ENCODE results near the gene MID1IP1.

MID1IP1 gene

GRCh38 chrX:38760883-38761282, 40.4 kb upstream of the MID1IP1 start:
- H3K9me3 ChIP-seq (ENCODE audit: insufficient read depth, low read length), result no peaks in the 10 kb centered on the region
- H4K20me1 ChIP-seq (ENCODE audit: insufficient read depth, low read length), result no peaks in the 10 kb centered on the region
- H3K4me3 ChIP-seq (ENCODE audit: low read length), result no peak overlapping the region
- no peak overlapping the region for H3K27ac ChIP-seq (ENCODE audit: low read length)
- no peaks in the 10 kb centered on the region for H3K79me2 ChIP-seq (ENCODE audit: low read length)
- no peaks in the 10 kb centered on the region; the same call in 1 of the 2 replicates for H3K4me1 ChIP-seq (ENCODE audit: low read length)
- H3K9ac ChIP-seq (ENCODE audit: low read length), result no peak overlapping the region
- no peak overlapping the region for H3K4me2 ChIP-seq (ENCODE audit: low read length)
- no peak overlapping the region for H2AFZ ChIP-seq (ENCODE audit: low read depth, low read length)
- TF ChIP-seq CTCF (IDR thresholded peaks at IDR 0.05; ENCODE audit: low read depth, low read length), result no peak
- TF ChIP-seq EZH2phosphoT487 (IDR thresholded peaks at IDR 0.05; ENCODE audit: low read depth), result no peak
- no peaks in the 10 kb centered on the region for H3K36me3 ChIP-seq (replicated peaks; ENCODE audit: low read depth, low read length)
- no peaks in the 10 kb centered on the region for H3K27me3 ChIP-seq (ENCODE audit: low read depth, low read length)

- TF ChIP-seq EZH2phosphoT487 (IDR thresholded peaks at IDR 0.05; ENCODE audit: low read depth), result no peak
- peak; percentile 45 for TF ChIP-seq CTCF (IDR thresholded peaks at IDR 0.05; ENCODE audit: low read depth, low read length)
- no peaks in the 10 kb centered on the region for H4K20me1 ChIP-seq (ENCODE audit: insufficient read depth, low read length)
Observed at GRCh38 chrX:38768079-38768478, 33.2 kb upstream of the MID1IP1 start.

GRCh38 chrX:38770152-38770551, 31.1 kb upstream of the MID1IP1 start:
- H3K4me3 ChIP-seq (ENCODE audit: low read length), result no peak overlapping the region
- H3K36me3 ChIP-seq (replicated peaks; ENCODE audit: low read depth, low read length), result no peaks in the 10 kb centered on the region
- no peaks in the 10 kb centered on the region for H3K27me3 ChIP-seq (ENCODE audit: low read depth, low read length)
- no peak overlapping the region for H3K4me2 ChIP-seq (ENCODE audit: low read length)
- H3K79me2 ChIP-seq (ENCODE audit: low read length), result no peaks in the 10 kb centered on the region
- no peak overlapping the region for H3K27ac ChIP-seq (ENCODE audit: low read length)
- TF ChIP-seq CTCF (IDR thresholded peaks at IDR 0.05; ENCODE audit: low read depth, low read length) (no peak), EZH2phosphoT487 (IDR thresholded peaks at IDR 0.05; ENCODE audit: low read depth) (no peak)
- H3K9ac ChIP-seq (ENCODE audit: low read length), result no peak overlapping the region
- H2AFZ ChIP-seq (ENCODE audit: low read depth, low read length), result no peak overlapping the region
- H3K9me3 ChIP-seq (ENCODE audit: insufficient read depth, low read length), result no peaks in the 10 kb centered on the region
- no peaks in the 10 kb centered on the region for H3K4me1 ChIP-seq (ENCODE audit: low read length)
- no peaks in the 10 kb centered on the region for H4K20me1 ChIP-seq (ENCODE audit: insufficient read depth, low read length)

More at GRCh38 chrX:38768079-38768478, 33.2 kb upstream of the MID1IP1 start:
- Histone ChIP-seq H3K9me3 (ENCODE audit: insufficient read depth, low read length) (no peaks in the 10 kb centered on the region), H3K9ac (ENCODE audit: low read length) (no peak overlapping the region), H3K79me2 (ENCODE audit: low read length) (no peaks in the 10 kb centered on the region), H3K4me2 (ENCODE audit: low read length) (no peak overlapping the region), H2AFZ (ENCODE audit: low read depth, low read length) (no peak overlapping the region), H3K36me3 (replicated peaks; ENCODE audit: low read depth, low read length) (no peaks in the 10 kb centered on the region), H3K27me3 (ENCODE audit: low read depth, low read length) (no peaks in the 10 kb centered on the region), H3K4me1 (ENCODE audit: low read length) (no peaks in the 10 kb centered on the region), H3K4me3 (ENCODE audit: low read length) (no peak overlapping the region), H3K27ac (ENCODE audit: low read length) (no peak overlapping the region)

- H3K4me2 ChIP-seq (ENCODE audit: low read length), result no peak overlapping the region
- no peak overlapping the region for H3K27ac ChIP-seq (ENCODE audit: low read length)
- H2AFZ ChIP-seq (ENCODE audit: low read depth, low read length), result no peak overlapping the region
- no peaks in the 10 kb centered on the region for H4K20me1 ChIP-seq (ENCODE audit: insufficient read depth, low read length)
- H3K9me3 ChIP-seq (ENCODE audit: insufficient read depth, low read length), result no peaks in the 10 kb centered on the region
- no peaks in the 10 kb centered on the region for H3K4me1 ChIP-seq (ENCODE audit: low read length)
- no peaks in the 10 kb centered on the region for H3K79me2 ChIP-seq (ENCODE audit: low read length)
- H3K36me3 ChIP-seq (replicated peaks; ENCODE audit: low read depth, low read length), result no peaks in the 10 kb centered on the region
- H3K4me3 ChIP-seq (ENCODE audit: low read length), result no peak overlapping the region
- no peak overlapping the region for H3K9ac ChIP-seq (ENCODE audit: low read length)
- TF ChIP-seq EZH2phosphoT487 (IDR thresholded peaks at IDR 0.05; ENCODE audit: low read depth) (no peak), CTCF (IDR thresholded peaks at IDR 0.05; ENCODE audit: low read depth, low read length) (no peak)
- H3K27me3 ChIP-seq (ENCODE audit: low read depth, low read length), result no peaks in the 10 kb centered on the region
Observed at GRCh38 chrX:38774249-38774648, 27.0 kb upstream of the MID1IP1 start.
